Neural progenitor cell (in vitro differentiated cells): Measurements from ENCODE around the gene PDGFD. TPM values are rescaled to one million over a fixed set of nuclear protein-coding genes. Genes with fewer than 3 reads are reported as not detected.

ENCODE experiments used
- DNase-seq: peaks from one replicate; pipeline ENCODE4 v3.0.0-alpha.2; 2016; ENCODE audit warnings: low spot score
- H2AFZ ChIP-seq: fragments of 200-600 bp; sonication (generic); replicated peaks from 2 replicates; pipeline ENCODE4 v1.6.1; 2016; ENCODE audit warnings: antibody characterized with exemption
- H3F3A ChIP-seq: fragments of 200-600 bp; sonication (generic); 2 replicates; pipeline ENCODE4 v1.6.1; 2016; ENCODE audit warnings: antibody characterized with exemption, low read depth
- H3K27ac ChIP-seq: fragments of 200-600 bp; sonication (generic); 2 replicates; pipeline ENCODE4 v1.5.1; 2016; ENCODE audit warnings: mild to moderate bottlenecking
- H3K27me3 ChIP-seq: fragments of 200-600 bp; sonication (generic); 2 replicates; pipeline ENCODE4 v1.6.1; 2016; ENCODE audit warnings: mild to moderate bottlenecking, moderate library complexity
- H3K36me3 ChIP-seq: fragments of 200-600 bp; sonication (generic); 2 replicates; pipeline ENCODE4 v1.5.1; 2016
- H3K4me1 ChIP-seq: fragments of 200-600 bp; sonication (generic); 2 replicates; pipeline ENCODE4 v1.6.1; 2016; ENCODE audit warnings: mixed run types
- H3K4me2 ChIP-seq: fragments of 200-600 bp; sonication (generic); 2 replicates; pipeline ENCODE4 v1.6.1; 2016
- H3K4me3 ChIP-seq: fragments of 200-600 bp; sonication (generic); 2 replicates; pipeline ENCODE4 v1.5.1; 2016
- H3K79me2 ChIP-seq: fragments of 200-600 bp; sonication (generic); 2 replicates; pipeline ENCODE4 v1.6.1; 2016; ENCODE audit warnings: low read depth
- H3K9ac ChIP-seq: fragments of 200-600 bp; sonication (generic); 2 replicates; pipeline ENCODE4 v1.6.1; 2016
- H3K9me3 ChIP-seq: fragments of 200-600 bp; sonication (generic); 2 replicates; pipeline ENCODE4 v1.5.1; 2016; ENCODE audit warnings: low read depth
- H4K20me1 ChIP-seq: fragments of 200-600 bp; sonication (generic); 2 replicates; pipeline ENCODE4 v1.6.1; 2016; ENCODE audit warnings: low read depth
- H3K27ac Mint-ChIP-seq: 3 replicates; pipeline ENCODE4 v1.8.0; 2021; ENCODE audit warnings: mixed read lengths
- H3K27me3 Mint-ChIP-seq: 2 replicates; pipeline ENCODE4 v1.8.0; 2022; ENCODE audit warnings: low read depth, mild to moderate bottlenecking, inconsistent platforms, moderate library complexity, mixed read lengths; ENCODE audit not compliant: insufficient read depth
- H3K36me3 Mint-ChIP-seq: 3 replicates; pipeline ENCODE4 v1.8.0; 2021; ENCODE audit warnings: mixed read lengths
- H3K4me1 Mint-ChIP-seq: 3 replicates; pipeline ENCODE4 v1.8.0; 2021; ENCODE audit warnings: mixed read lengths
- H3K4me3 Mint-ChIP-seq: 3 replicates; pipeline ENCODE4 v1.8.0; 2021; ENCODE audit warnings: mild to moderate bottlenecking, moderate library complexity, mixed read lengths
- H3K9me3 Mint-ChIP-seq: 3 replicates; pipeline ENCODE4 v1.8.0; 2020; ENCODE audit warnings: mixed read lengths
- EZH2 ChIP-seq: fragments of 200-600 bp; sonication (generic); IDR thresholded peaks from 2 replicates; pipeline ENCODE4 v1.6.1; 2017; ENCODE audit warnings: antibody characterized with exemption, mild to moderate bottlenecking, moderate library complexity
- EZH2phosphoT487 ChIP-seq: fragments of 200-600 bp; sonication (generic); IDR thresholded peaks from 2 replicates; pipeline ENCODE4 v1.6.1; 2017; ENCODE audit warnings: antibody characterized with exemption
- total RNA-seq: library from RNA; depleted of rRNA; stranded (reverse); fragments of >200 nt; gene quantifications from 2 replicates; pipeline ENCODE4 v1.2.3, GENCODE V29; 2015; ENCODE audit warnings: low replicate concordance
- TF ChIP-seq, protein P1 (sequence below): fragments of 200-600 bp; sonication (generic); IDR thresholded peaks from 2 replicates; pipeline ENCODE4 v1.5.1; 2017; ENCODE audit warnings: antibody characterized with exemption, mild to moderate bottlenecking

The PDGFD gene
- total RNA-seq, 1 donor from 2014 or later: 3.7 TPM

- no peaks in the 10 kb centered on the region for H4K20me1 ChIP-seq
- DNase-seq: no peak
- peak overlapping the region; percentile 85 for H3K27ac Mint-ChIP-seq
- no peaks in the 10 kb centered on the region for H3K27me3 Mint-ChIP-seq
- H3K4me3 Mint-ChIP-seq: no peak overlapping the region
- no peak overlapping the region for H3K9ac ChIP-seq
- H3K36me3 ChIP-seq: no peaks in the 10 kb centered on the region
- no peaks in the 10 kb centered on the region for H3K79me2 ChIP-seq
- no peak overlapping the region for H3K4me3 ChIP-seq
- H3K36me3 Mint-ChIP-seq: no peaks in the 10 kb centered on the region
- H3K27me3 ChIP-seq: no peaks in the 10 kb centered on the region
- no peak overlapping the region for H3K4me2 ChIP-seq
- no peaks in the 10 kb centered on the region for H3K9me3 ChIP-seq
- peaks cover 7% of the 10 kb centered on the region for H3K4me1 Mint-ChIP-seq
- H3K27ac ChIP-seq: no peak overlapping the region
- H3K4me1 ChIP-seq: no peaks in the 10 kb centered on the region
- H3F3A ChIP-seq: no peaks in the 10 kb centered on the region
- TF ChIP-seq EZH2 (no peak), EZH2phosphoT487 (no peak)
- TF ChIP-seq, protein P1, sequence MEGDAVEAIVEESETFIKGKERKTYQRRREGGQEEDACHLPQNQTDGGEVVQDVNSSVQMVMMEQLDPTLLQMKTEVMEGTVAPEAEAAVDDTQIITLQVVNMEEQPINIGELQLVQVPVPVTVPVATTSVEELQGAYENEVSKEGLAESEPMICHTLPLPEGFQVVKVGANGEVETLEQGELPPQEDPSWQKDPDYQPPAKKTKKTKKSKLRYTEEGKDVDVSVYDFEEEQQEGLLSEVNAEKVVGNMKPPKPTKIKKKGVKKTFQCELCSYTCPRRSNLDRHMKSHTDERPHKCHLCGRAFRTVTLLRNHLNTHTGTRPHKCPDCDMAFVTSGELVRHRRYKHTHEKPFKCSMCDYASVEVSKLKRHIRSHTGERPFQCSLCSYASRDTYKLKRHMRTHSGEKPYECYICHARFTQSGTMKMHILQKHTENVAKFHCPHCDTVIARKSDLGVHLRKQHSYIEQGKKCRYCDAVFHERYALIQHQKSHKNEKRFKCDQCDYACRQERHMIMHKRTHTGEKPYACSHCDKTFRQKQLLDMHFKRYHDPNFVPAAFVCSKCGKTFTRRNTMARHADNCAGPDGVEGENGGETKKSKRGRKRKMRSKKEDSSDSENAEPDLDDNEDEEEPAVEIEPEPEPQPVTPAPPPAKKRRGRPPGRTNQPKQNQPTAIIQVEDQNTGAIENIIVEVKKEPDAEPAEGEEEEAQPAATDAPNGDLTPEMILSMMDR: no peak
- H3K9me3 Mint-ChIP-seq: no peaks in the 10 kb centered on the region
- no peak overlapping the region for H2AFZ ChIP-seq
Observed at GRCh38 chr11:104043678-104044239, 120.2 kb downstream of the PDGFD start.

- H3K9me3 Mint-ChIP-seq: no peaks in the 10 kb centered on the region
- peak overlapping the region; percentile 85 for H3K27ac Mint-ChIP-seq
- Histone ChIP-seq H3K36me3 (no peaks in the 10 kb centered on the region), H4K20me1 (no peaks in the 10 kb centered on the region), H3K4me3 (no peak overlapping the region), H3K4me2 (no peak overlapping the region), H3K27ac (no peak overlapping the region), H3K9me3 (no peaks in the 10 kb centered on the region), H3K79me2 (no peaks in the 10 kb centered on the region), H2AFZ (no peak overlapping the region), H3K9ac (no peak overlapping the region), H3K4me1 (no peaks in the 10 kb centered on the region), H3K27me3 (no peaks in the 10 kb centered on the region), H3F3A (no peaks in the 10 kb centered on the region)
- H3K4me3 Mint-ChIP-seq: no peak overlapping the region
- TF ChIP-seq EZH2phosphoT487: no peak
- TF ChIP-seq, protein P1: no peak
- TF ChIP-seq EZH2: no peak
- H3K4me1 Mint-ChIP-seq: peaks cover 7% of the 10 kb centered on the region
- no peaks in the 10 kb centered on the region for H3K27me3 Mint-ChIP-seq
- DNase-seq: no peak
- no peaks in the 10 kb centered on the region for H3K36me3 Mint-ChIP-seq
Observed at GRCh38 chr11:104043142-104043541, 120.8 kb downstream of the PDGFD start.

GRCh38 chr11:104041792-104042191 lies 122.2 kb downstream of the PDGFD start:
- H3K9me3 ChIP-seq: no peaks in the 10 kb centered on the region
- H3K36me3 ChIP-seq: no peaks in the 10 kb centered on the region
- Mint-ChIP-seq H3K4me3 (no peak overlapping the region), H3K9me3 (peaks cover 6% of the 10 kb centered on the region), H3K27ac (no peak overlapping the region), H3K36me3 (no peaks in the 10 kb centered on the region), H3K4me1 (peaks cover 7% of the 10 kb centered on the region), H3K27me3 (no peaks in the 10 kb centered on the region)
- no peaks in the 10 kb centered on the region for H3K27me3 ChIP-seq
- no peaks in the 10 kb centered on the region for H3F3A ChIP-seq
- DNase-seq: no peak
- H3K4me3 ChIP-seq: no peak overlapping the region
- no peak for TF ChIP-seq EZH2phosphoT487
- TF ChIP-seq, protein P1: no peak
- TF ChIP-seq EZH2: no peak
- no peak overlapping the region for H3K4me2 ChIP-seq
- H2AFZ ChIP-seq: no peak overlapping the region
- no peaks in the 10 kb centered on the region for H3K79me2 ChIP-seq
- H3K4me1 ChIP-seq: no peaks in the 10 kb centered on the region
- H3K9ac ChIP-seq: no peak overlapping the region
- H4K20me1 ChIP-seq: no peaks in the 10 kb centered on the region
- no peak overlapping the region for H3K27ac ChIP-seq
